ENCODE results near the gene HMX2. TPM values are rescaled to one million over a fixed set of nuclear protein-coding genes. Genes with fewer than 3 reads are reported as not detected.

Gene HMX2
- total and polyA plus RNA-seq, 2 donors (not counting 1 experiment from before 2014, with no cell fraction given) = not detected

GRCh38 chr10:123135415-123136141 is 12.4 kb upstream of the HMX2 start, which contains the start of gene HMX3:
Gene HMX3 (plus strand): TSS chr10:123135970. CDS start chr10:123136051, 81 bp downstream.
- H3K27me3 ChIP-seq (ENCODE audit: control insufficient read depth, insufficient read depth, low read length) = peaks cover 85% of the 10 kb centered on the region
- no peak within 1 kb of the TSS for H3K9ac ChIP-seq (ENCODE audit: insufficient read depth, low read length)
- peaks cover 5% of the 10 kb centered on the region for H3K4me1 ChIP-seq (ENCODE audit: control insufficient read depth, extremely low read depth, insufficient read depth, low read length)
- DNase-seq (ENCODE audit: low read depth in 2 of 2) = peak in 1 of 2 donors; percentile 45
- no peaks in the 10 kb centered on the region for H3K79me2 ChIP-seq (ENCODE audit: control insufficient read depth, insufficient read depth, low read length)
- H3K27ac ChIP-seq (ENCODE audit: insufficient read depth, low read length) = no peak within 1 kb of the TSS
- no peaks in the 10 kb centered on the region for H4K20me1 ChIP-seq (ENCODE audit: control insufficient read depth, extremely low read depth, insufficient read depth, low read length)
- peak within 1 kb of the TSS; percentile 20 for H3K4me2 ChIP-seq (ENCODE audit: extremely low read depth, insufficient read depth, low read length)
- no peaks in the 10 kb centered on the region for H3K9me3 ChIP-seq (ENCODE audit: control insufficient read depth, insufficient read depth, low read depth, low read length)
- TF ChIP-seq CTCF (conservative IDR thresholded peaks at IDR 0.05 in 1 of 2, IDR thresholded peaks at IDR 0.05 in 1 of 2; ENCODE audit: low read depth in 1 of 2, low read length in 2 of 2) = no peak
- peak; percentile 91 for TF ChIP-seq EZH2 (IDR thresholded peaks at IDR 0.05; ENCODE audit: low read length, missing control alignments)
- no peak within 1 kb of the TSS for H2AFZ ChIP-seq (ENCODE audit: low read length)
- no peaks in the 10 kb centered on the region for H3K36me3 ChIP-seq (ENCODE audit: control insufficient read depth, insufficient read depth, low read length)
- H3K4me3 ChIP-seq (replicated peaks in 1 of 4; ENCODE audit: control extremely low read depth in 1 of 4, insufficient read depth in 1 of 4, low read depth in 3 of 4, low read length in 4 of 4) = peak within 1 kb of the TSS in 2 of 4 experiments; percentile 6 to 32

- Histone ChIP-seq H3K36me3 (ENCODE audit: control insufficient read depth, insufficient read depth, low read length) (no peaks in the 10 kb centered on the region), H3K9me3 (ENCODE audit: control insufficient read depth, insufficient read depth, low read depth, low read length) (no peaks in the 10 kb centered on the region), H3K27me3 (ENCODE audit: control insufficient read depth, insufficient read depth, low read length) (peaks cover 90% of the 10 kb centered on the region), H3K4me1 (ENCODE audit: control insufficient read depth, extremely low read depth, insufficient read depth, low read length) (peaks cover 5% of the 10 kb centered on the region), H3K79me2 (ENCODE audit: control insufficient read depth, insufficient read depth, low read length) (no peaks in the 10 kb centered on the region), H3K4me2 (ENCODE audit: extremely low read depth, insufficient read depth, low read length) (no peak overlapping the region), H3K9ac (ENCODE audit: insufficient read depth, low read length) (no peak overlapping the region), H2AFZ (ENCODE audit: low read length) (no peak overlapping the region), H3K4me3 (replicated peaks in 1 of 4; ENCODE audit: control extremely low read depth in 1 of 4, insufficient read depth in 1 of 4, low read depth in 3 of 4, low read length in 4 of 4) (no peak overlapping the region), H3K27ac (ENCODE audit: insufficient read depth, low read length) (no peak overlapping the region), H4K20me1 (ENCODE audit: control insufficient read depth, extremely low read depth, insufficient read depth, low read length) (no peaks in the 10 kb centered on the region)
- TF ChIP-seq CTCF (conservative IDR thresholded peaks at IDR 0.05 in 1 of 2, IDR thresholded peaks at IDR 0.05 in 1 of 2; ENCODE audit: low read depth in 1 of 2, low read length in 2 of 2) = no peak
- TF ChIP-seq EZH2 (IDR thresholded peaks at IDR 0.05; ENCODE audit: low read length, missing control alignments) = no peak
- DNase-seq (ENCODE audit: low read depth in 2 of 2) = no peak
Measured at GRCh38 chr10:123136221-123136805, 11.6 kb upstream of the HMX2 start.

GRCh38 chr10:123136806-123137642 is 10.9 kb upstream of the HMX2 start:
- Histone ChIP-seq H3K27me3 (ENCODE audit: control insufficient read depth, insufficient read depth, low read length) (peaks cover 90% of the 10 kb centered on the region), H2AFZ (ENCODE audit: low read length) (no peak overlapping the region), H3K9ac (ENCODE audit: insufficient read depth, low read length) (no peak overlapping the region), H3K79me2 (ENCODE audit: control insufficient read depth, insufficient read depth, low read length) (no peaks in the 10 kb centered on the region), H3K27ac (ENCODE audit: insufficient read depth, low read length) (no peak overlapping the region), H3K4me1 (ENCODE audit: control insufficient read depth, extremely low read depth, insufficient read depth, low read length) (peaks cover 5% of the 10 kb centered on the region), H3K36me3 (ENCODE audit: control insufficient read depth, insufficient read depth, low read length) (no peaks in the 10 kb centered on the region), H3K9me3 (ENCODE audit: control insufficient read depth, insufficient read depth, low read depth, low read length) (no peaks in the 10 kb centered on the region), H4K20me1 (ENCODE audit: control insufficient read depth, extremely low read depth, insufficient read depth, low read length) (no peaks in the 10 kb centered on the region), H3K4me2 (ENCODE audit: extremely low read depth, insufficient read depth, low read length) (peak overlapping the region; percentile 25), H3K4me3 (replicated peaks in 1 of 4; ENCODE audit: control extremely low read depth in 1 of 4, insufficient read depth in 1 of 4, low read depth in 3 of 4, low read length in 4 of 4) (no peak overlapping the region)
- no peak for TF ChIP-seq CTCF (conservative IDR thresholded peaks at IDR 0.05 in 1 of 2, IDR thresholded peaks at IDR 0.05 in 1 of 2; ENCODE audit: low read depth in 1 of 2, low read length in 2 of 2)
- peak; percentile 98 for TF ChIP-seq EZH2 (IDR thresholded peaks at IDR 0.05; ENCODE audit: low read length, missing control alignments)
- DNase-seq (ENCODE audit: low read depth in 2 of 2) = peak; percentile 23 to 24

Measured in fibroblast of lung (primary cell).